GM21576 (cell line): ENCODE results near the gene TCP1.
"Not testable (repeated sequence)": the region's sequence is repeated elsewhere in the genome, so short reads cannot be mapped to it uniquely, and the experiment has no call there.

Experiments
- ATAC-seq: cut with Tn5 transposase; IDR thresholded peaks from one replicate; pipeline ENCODE4 v1.9.1; 2021; ENCODE audit warnings: mild to moderate bottlenecking, moderate library complexity; ENCODE audit not compliant: unreplicated experiment

Gene TCP1

DNA sequence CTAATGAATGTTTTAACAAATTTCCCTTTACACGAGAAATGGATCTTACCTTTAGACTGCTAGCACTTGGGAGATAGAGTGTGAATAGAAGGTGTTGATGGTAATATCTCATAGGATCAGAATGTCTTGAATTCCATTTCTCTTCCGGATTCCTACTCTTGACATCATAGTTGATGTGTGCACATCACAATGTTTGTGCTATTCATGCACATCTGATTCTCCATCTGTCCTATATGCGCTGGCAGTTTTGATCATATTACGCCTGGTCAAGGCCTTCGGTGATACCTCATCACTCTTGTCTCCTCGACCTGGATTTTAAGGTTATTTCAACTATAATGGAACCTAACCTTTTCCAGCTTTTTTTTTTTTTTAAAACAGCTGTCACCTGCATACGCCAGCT lies 44.3 kb downstream of the TCP1 start:
- ATAC-seq = no peak

DNA sequence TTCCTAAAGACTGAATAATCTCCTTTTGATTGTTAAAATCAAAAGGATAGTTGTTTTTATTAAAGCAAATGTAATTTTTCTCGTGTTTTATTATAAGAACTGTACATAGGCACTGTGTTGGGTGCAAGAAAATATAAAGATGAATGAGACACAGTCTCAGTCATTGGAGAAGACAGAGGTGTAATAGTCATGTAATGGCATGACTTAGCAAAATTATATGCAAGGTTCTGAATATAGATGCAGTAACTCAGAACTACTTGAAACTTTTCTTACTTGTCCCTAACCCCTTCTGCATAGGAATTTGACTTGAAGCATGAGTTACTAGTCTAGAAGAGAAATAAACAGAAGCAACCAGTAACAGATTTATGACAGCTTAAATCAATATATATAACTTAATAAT lies 47.2 kb downstream of the TCP1 start:
- no peak for ATAC-seq

DNA sequence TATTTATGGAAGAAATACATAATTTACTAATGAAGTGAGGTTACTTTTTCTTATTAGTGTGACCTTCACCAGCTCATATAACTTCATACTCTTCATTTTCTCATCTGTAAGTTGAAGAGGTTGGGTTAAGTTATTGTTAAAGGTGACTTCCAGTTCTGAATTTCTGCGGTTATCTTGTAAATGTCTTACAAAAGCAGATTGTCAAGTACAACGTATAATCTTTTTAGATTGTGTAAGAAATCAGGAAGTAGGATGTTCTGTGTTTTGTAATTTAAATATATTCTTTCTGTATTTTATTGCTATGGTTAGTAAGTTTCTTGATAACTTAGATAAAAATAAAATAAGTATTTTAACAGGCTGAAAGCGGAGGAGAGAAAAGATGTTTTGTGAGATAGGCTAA lies 50.1 kb downstream of the TCP1 start:
- ATAC-seq = no peak

DNA sequence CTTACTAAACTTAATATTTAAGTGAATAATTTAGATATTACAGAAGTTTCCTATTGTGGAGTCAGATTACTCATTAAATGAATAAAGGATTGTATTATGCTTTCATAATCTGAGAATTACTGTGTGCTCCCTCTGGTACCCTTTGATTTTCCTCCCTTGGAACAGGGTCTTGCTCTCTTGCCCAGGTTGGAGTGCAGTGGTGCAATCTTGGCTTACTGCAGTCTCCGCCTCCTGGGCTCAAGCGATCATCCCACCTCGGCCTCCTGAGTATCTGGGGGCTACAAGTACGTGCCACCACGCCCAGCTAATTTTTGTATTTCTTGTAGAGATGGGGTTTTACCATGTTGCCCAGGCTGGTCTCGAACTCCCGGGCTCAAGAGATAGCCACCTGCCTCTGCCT lies 52.5 kb downstream of the TCP1 start:
- ATAC-seq = no peak

- ATAC-seq = not testable (repeated sequence)
These were observed 56.0 kb downstream of the TCP1 start for GRCh38 chr6:159733395-159733794.

DNA sequence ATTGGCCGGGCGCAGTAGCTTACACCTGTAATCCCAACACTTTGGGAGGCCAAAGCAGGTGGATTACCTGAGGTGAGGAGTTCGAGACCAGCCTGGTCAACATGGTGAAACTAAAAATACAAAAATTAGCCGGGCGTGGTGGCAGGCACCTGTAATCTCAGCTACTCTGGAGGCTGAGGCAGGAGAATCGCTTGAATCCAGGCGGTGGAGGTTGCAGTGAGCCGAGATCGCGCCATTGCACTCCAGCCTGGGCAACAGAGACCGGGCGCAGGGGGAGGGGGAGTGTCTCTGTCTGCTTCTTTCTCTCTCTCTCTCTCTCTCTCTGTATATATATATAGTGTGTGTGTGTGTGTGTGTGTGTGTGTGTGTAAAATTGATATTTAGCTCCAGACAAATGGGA lies 56.9 kb downstream of the TCP1 start:
- ATAC-seq = not testable (repeated sequence)

DNA sequence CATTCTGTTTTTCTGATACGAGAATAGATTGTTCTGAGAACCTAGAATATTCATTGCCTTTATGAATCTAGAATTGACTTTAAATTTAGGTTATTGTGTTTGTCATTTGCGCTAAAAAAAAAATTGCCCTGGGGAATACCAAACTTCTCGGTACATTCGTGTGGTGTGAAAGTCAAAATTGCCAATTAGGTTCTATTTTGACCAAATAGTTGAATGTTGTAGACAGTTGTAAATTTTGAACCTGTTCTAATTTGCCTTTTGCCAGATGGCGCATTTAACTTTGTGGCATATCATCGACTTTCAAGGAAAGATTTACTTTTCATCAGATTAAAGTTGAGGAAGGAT lies 59.1 kb downstream of the TCP1 start:
- no peak for ATAC-seq

GRCh38 chr6:159729598-159730331 lies 59.6 kb downstream of the TCP1 start:
- ATAC-seq = no peak

DNA sequence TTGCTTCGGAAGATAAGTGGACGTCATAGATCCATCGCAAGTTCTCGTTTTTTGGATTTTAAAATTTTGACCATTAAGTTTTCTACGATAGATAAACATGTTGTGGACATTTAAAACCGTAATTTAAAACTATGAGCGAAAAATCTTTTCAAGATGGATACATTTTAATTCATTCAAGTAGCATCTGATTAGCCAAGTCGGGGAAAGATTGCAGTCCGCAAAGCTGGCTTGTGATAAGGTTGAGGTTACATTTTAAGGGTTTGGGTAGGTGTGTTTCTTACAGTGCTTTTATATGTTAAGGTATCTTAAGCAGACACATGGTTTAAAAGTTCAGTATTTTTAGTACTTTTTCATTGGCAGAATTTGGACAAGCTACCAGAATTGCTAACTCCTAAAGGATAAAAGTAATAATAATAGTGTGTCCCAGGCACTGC lies 60.9 kb downstream of the TCP1 start:
- ATAC-seq = no peak
